ENCODE data around the gene ACACA.

Gene ACACA

GRCh38 chr17:37310940-37311339, 95.7 kb downstream of the ACACA start:
- ChIA-PET CTCF (no interaction called here), POLR2A (no interaction called here)
- H3K4me3 ChIP-seq (ENCODE audit: low read depth, low read length), result no peak overlapping the region
- H3K36me3 ChIP-seq (ENCODE audit: control insufficient read depth in 2 of 2, insufficient read depth in 1 of 2, low read length in 2 of 2), result peaks cover 0 to 10% of the 10 kb centered on the region in 2 experiments; a peak in 1 of 3 replicates
- H3K9me3 ChIP-seq (ENCODE audit: control insufficient read depth, insufficient read depth, low read depth, low read length), result no peaks in the 10 kb centered on the region
- TF ChIP-seq IKZF3 (tag by site-specific recombination; IDR thresholded peaks at IDR 0.05), result 0 out of 2 replicates have a peak, but pooled peaks have one; percentile 24
- TF ChIP-seq PRDM4 (tag by site-specific recombination; IDR thresholded peaks at IDR 0.05), result peak; percentile 67
- TF ChIP-seq PRDM6 (tag by site-specific recombination; IDR thresholded peaks at IDR 0.05), result 0 out of 2 replicates have a peak, but pooled peaks have one; percentile 25
- no peak for TF ChIP-seq ZNF121 (tag by site-specific recombination; IDR thresholded peaks at IDR 0.05)
- H3K27ac ChIP-seq (ENCODE audit: extremely low read depth, low read depth, low read length), result no peak overlapping the region
- H3K4me1 ChIP-seq (ENCODE audit: control insufficient read depth, insufficient read depth, low read length), result peaks cover 4% of the 10 kb centered on the region; the same call in 1 of the 2 replicates

DNA sequence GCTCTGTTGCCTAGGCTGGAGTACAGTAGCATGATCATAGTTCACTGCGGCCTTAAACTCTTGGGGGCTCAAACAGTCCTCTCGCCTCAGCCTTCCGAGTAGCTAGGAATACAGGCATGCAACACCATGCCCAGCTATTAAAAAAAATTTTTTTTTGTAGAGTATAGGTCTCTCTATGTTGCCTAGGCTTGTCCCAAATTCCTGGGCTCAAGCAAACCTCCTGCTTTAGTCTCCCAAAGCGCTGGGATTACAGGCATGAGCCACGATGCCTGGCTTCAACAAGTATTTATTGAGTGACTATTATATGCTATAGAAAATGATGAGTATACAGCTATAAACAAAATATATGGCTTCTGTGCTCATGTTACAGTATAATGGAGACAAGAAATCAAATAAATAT, 97.6 kb downstream of the ACACA start:
- TF ChIP-seq ZSCAN30 (tag by site-specific recombination; IDR thresholded peaks at IDR 0.05), result no peak
- TF ChIP-seq ZNF560 (tag by site-specific recombination; IDR thresholded peaks at IDR 0.05; ENCODE audit: borderline replicate concordance), result no peak
- no peak for TF ChIP-seq MEIS1 (CRISPR knock-in tag; IDR thresholded peaks at IDR 0.05; ENCODE audit: borderline replicate concordance)
- TF ChIP-seq ZNF324 (tag by site-specific recombination; IDR thresholded peaks at IDR 0.05), result no peak
- no peak for TF ChIP-seq REST (tag by site-specific recombination; IDR thresholded peaks at IDR 0.05)
- TF ChIP-seq ZBTB17 (tag by site-specific recombination; IDR thresholded peaks at IDR 0.05), result no peak
- no peak for TF ChIP-seq ZNF404 (tag by site-specific recombination; IDR thresholded peaks at IDR 0.05)
- no peak for TF ChIP-seq HOXC10 (CRISPR knock-in tag; IDR thresholded peaks at IDR 0.05)
- no peak for TF ChIP-seq SP3 (tag by site-specific recombination; IDR thresholded peaks at IDR 0.05)
- TF ChIP-seq ZNF23 (tag by site-specific recombination; IDR thresholded peaks at IDR 0.05; ENCODE audit: borderline replicate concordance), result no peak
- TF ChIP-seq, protein P1, sequence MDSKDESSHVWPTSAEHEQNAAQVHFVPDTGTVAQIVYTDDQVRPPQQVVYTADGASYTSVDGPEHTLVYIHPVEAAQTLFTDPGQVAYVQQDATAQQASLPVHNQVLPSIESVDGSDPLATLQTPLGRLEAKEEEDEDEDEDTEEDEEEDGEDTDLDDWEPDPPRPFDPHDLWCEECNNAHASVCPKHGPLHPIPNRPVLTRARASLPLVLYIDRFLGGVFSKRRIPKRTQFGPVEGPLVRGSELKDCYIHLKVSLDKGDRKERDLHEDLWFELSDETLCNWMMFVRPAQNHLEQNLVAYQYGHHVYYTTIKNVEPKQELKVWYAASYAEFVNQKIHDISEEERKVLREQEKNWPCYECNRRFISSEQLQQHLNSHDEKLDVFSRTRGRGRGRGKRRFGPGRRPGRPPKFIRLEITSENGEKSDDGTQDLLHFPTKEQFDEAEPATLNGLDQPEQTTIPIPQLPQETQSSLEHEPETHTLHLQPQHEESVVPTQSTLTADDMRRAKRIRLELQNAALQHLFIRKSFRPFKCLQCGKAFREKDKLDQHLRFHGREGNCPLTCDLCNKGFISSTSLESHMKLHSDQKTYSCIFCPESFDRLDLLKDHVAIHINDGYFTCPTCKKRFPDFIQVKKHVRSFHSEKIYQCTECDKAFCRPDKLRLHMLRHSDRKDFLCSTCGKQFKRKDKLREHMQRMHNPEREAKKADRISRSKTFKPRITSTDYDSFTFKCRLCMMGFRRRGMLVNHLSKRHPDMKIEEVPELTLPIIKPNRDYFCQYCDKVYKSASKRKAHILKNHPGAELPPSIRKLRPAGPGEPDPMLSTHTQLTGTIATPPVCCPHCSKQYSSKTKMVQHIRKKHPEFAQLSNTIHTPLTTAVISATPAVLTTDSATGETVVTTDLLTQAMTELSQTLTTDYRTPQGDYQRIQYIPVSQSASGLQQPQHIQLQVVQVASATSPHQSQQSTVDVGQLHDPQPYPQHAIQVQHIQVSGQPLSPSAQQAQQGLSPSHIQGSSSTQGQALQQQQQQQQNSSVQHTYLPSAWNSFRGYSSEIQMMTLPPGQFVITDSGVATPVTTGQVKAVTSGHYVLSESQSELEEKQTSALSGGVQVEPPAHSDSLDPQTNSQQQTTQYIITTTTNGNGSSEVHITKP (tag by site-specific recombination; IDR thresholded peaks at IDR 0.05), result no peak
- TF ChIP-seq GLIS1 (tag by site-specific recombination; IDR thresholded peaks at IDR 0.05), result no peak
- no peak for TF ChIP-seq ZNF658 (tag by site-specific recombination; IDR thresholded peaks at IDR 0.05)
- no peak for TF ChIP-seq ZNF544 (tag by site-specific recombination; IDR thresholded peaks at IDR 0.05)
- TF ChIP-seq ZNF121 (tag by site-specific recombination; IDR thresholded peaks at IDR 0.05), result no peak
- no peak for TF ChIP-seq ZNF548 (tag by site-specific recombination; IDR thresholded peaks at IDR 0.05)
- TF ChIP-seq TRIM28 (IDR thresholded peaks at IDR 0.05; ENCODE audit: borderline replicate concordance, low read length), result no peak
- TF ChIP-seq KLF10 (tag by site-specific recombination; IDR thresholded peaks at IDR 0.05), result no peak
- TF ChIP-seq REPIN1 (tag by site-specific recombination; IDR thresholded peaks at IDR 0.05; ENCODE audit: low read depth), result no peak
- no peak overlapping the region for H3K27ac ChIP-seq (ENCODE audit: extremely low read depth, low read depth, low read length)
- CTCF ChIA-PET, result interaction anchor here (1.2 to 1.6 kb wide), 2 partner anchors 9 to 64 kb away, joined by 3 to 4 read pairs; no protein-coding TSS in a partner anchor
- peaks cover 4% of the 10 kb centered on the region; the same call in 1 of the 2 replicates for H3K4me1 ChIP-seq (ENCODE audit: control insufficient read depth, insufficient read depth, low read length)
- POLR2A ChIA-PET, result no interaction called here
- H3K4me3 ChIP-seq (ENCODE audit: low read depth, low read length), result no peak overlapping the region
- H3K36me3 ChIP-seq (ENCODE audit: control insufficient read depth in 2 of 2, insufficient read depth in 1 of 2, low read length in 2 of 2), result peaks cover 0 to 18% of the 10 kb centered on the region in 2 experiments; a peak in 1 of 3 replicates
- H3K9me3 ChIP-seq (ENCODE audit: control insufficient read depth, insufficient read depth, low read depth, low read length), result no peaks in the 10 kb centered on the region

Data from HEK293 (cell line).